Subcutaneous abdominal adipose tissue (tissue), 5 donors: ENCODE measurements around the gene QKI.

Source experiments
- H3K27ac ChIP-seq: one replicate; pipeline ENCODE4 v1.7.0; 2013; ENCODE audit warnings: low read depth, mild to moderate bottlenecking, inconsistent platforms, low read length, moderate library complexity
- H3K27me3 ChIP-seq, 5 donors: one replicate each; pipeline ENCODE4 v1.7.0; 2013; ENCODE audit warnings: low read length in 5 of 5, inconsistent platforms in 1 of 5; ENCODE audit not compliant: control insufficient read depth in 5 of 5, insufficient read depth in 4 of 5
- H3K36me3 ChIP-seq, 5 donors: one replicate each; pipeline ENCODE4 v1.7.0; 2013; ENCODE audit warnings: low read length in 5 of 5; ENCODE audit not compliant: control insufficient read depth in 5 of 5, insufficient read depth in 5 of 5
- H3K4me1 ChIP-seq, 5 donors: one replicate each; pipeline ENCODE4 v1.7.0; 2013; ENCODE audit warnings: low read length in 5 of 5, mild to moderate bottlenecking in 3 of 5, moderate library complexity in 1 of 5; ENCODE audit not compliant: control insufficient read depth in 5 of 5, insufficient read depth in 5 of 5
- H3K4me3 ChIP-seq, 5 donors: one replicate each; pipeline ENCODE4 v1.7.0; 2013; ENCODE audit warnings: low read length in 5 of 5, low read depth in 1 of 5
- H3K9ac ChIP-seq, 5 donors: one replicate each; pipeline ENCODE4 v1.7.0; 2013; ENCODE audit warnings: low read length in 5 of 5, mild to moderate bottlenecking in 4 of 5, moderate library complexity in 3 of 5
- H3K9me3 ChIP-seq, 5 donors: one replicate each; pipeline ENCODE4 v1.7.0; 2013; ENCODE audit warnings: low read length in 5 of 5; ENCODE audit not compliant: control insufficient read depth in 5 of 5
- donor health status: healthy.
- donor health status: healthy.
- donor health status: healthy.
- donor health status: healthy.
- donor health status: healthy.

QKI gene

DNA sequence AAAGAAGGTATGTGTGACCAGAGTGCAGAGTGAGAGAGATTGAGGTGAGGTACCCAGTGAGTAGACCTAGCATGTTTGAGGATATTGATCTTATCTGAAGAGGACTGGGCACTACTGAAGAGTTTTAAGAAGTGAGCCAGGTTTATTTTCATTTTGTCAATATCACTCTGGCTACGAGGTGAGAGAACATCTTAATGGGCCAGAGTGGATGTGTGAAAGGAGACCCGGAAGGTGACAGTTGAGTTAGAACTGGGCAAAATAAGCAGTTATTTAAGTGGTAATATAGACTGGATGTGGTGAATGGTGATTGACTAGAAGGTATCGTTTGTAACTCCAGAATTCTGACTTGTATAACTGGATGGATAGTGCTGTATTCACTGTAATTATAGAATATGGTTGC, 134.1 kb downstream of the QKI start:
- H3K4me3 ChIP-seq: no peak overlapping the region
- H3K4me1 ChIP-seq: peaks cover 0 to 2% (median 0%) of the 10 kb centered on the region in 5 donors

DNA sequence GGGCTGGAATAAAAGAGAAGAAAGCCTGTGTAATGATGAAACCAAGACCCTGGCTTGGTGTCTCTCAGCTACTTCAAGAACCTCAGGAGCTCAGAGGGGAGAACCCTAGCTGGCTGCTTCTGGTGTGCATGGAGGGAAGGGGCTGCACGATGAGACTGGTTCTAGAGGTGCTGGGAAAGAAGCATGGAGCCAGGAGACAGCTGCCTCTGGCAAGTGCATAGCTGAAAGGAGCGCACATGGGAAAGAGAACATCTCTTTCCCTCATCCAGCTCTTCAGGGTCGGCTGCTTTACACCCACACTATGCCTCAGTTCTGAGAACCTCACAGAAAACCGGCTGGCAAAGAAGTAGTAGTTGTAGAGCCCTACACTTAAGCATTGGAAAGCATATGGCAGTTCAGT, 139.5 kb downstream of the QKI start:
- Histone ChIP-seq H3K9ac (peak overlapping the region in 1 of 5 donors; percentile 32), H3K36me3 (peaks cover 6 to 18% (median 11%) of the 10 kb centered on the region in 5 donors), H3K27me3 (no peaks in the 10 kb centered on the region), H3K4me1 (peaks cover 0 to 12% (median 3%) of the 10 kb centered on the region in 5 donors), H3K4me3 (no peak overlapping the region), H3K27ac (peak overlapping the region; percentile 9), H3K9me3 (no peaks in the 10 kb centered on the region)

More for the DNA sequence above, 134.1 kb downstream of the QKI start:
- no peak overlapping the region for H3K27ac ChIP-seq
- peaks cover 0 to 6% (median 5%) of the 10 kb centered on the region in 5 donors for H3K36me3 ChIP-seq
- H3K9ac ChIP-seq: peak overlapping the region in 1 of 5 donors; percentile 29
- H3K9me3 ChIP-seq: no peaks in the 10 kb centered on the region
- H3K27me3 ChIP-seq: no peaks in the 10 kb centered on the region

DNA sequence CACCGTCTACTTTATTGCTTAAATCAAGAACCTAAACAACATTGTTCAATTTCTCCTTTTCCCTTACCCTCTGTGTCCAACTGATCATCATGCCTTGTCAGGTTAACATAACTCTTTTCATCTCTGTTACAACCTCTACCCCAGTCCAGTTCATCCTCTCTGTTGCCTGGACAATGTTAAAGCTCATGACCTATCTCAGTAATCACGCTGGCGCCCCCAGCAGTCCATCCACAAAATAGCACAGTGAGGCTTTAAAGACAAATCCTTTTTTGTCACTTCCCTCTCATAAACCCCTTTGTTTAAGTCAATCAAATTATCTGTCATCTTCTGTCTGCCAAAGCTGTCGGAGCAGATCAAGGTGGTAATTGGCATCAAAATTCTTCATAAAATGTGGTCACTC, 140.1 kb downstream of the QKI start:
- peaks cover 6 to 18% (median 11%) of the 10 kb centered on the region in 5 donors for H3K36me3 ChIP-seq
- H3K9ac ChIP-seq: no peak overlapping the region
- H3K9me3 ChIP-seq: no peaks in the 10 kb centered on the region
- H3K27me3 ChIP-seq: no peaks in the 10 kb centered on the region
- H3K4me3 ChIP-seq: no peak overlapping the region
- peaks cover 0 to 12% (median 4%) of the 10 kb centered on the region in 5 donors for H3K4me1 ChIP-seq
- peak overlapping the region; percentile 9 for H3K27ac ChIP-seq

DNA sequence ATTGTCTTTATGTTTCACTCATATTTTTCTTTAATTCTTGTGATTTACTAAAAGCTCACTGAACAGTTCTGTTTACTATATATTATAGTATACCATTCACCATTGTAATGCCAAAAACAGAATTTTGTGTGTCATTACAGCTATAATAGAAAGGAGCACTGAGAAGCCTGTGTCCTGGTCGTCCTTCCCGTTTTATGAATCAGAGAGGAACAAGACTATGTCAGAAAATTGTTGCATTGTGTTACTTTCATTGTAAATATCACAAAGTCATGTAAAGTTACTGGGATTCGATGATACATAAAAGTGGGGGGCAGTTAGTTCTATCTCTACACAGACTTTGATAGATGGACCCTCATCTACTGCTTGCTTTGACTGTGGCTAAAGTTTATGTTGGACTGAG, 145.1 kb downstream of the QKI start:
- Histone ChIP-seq H3K36me3 (peaks cover 21 to 27% (median 24%) of the 10 kb centered on the region in 5 donors), H3K4me3 (no peak overlapping the region), H3K9me3 (no peaks in the 10 kb centered on the region), H3K9ac (no peak overlapping the region), H3K4me1 (peaks cover 0 to 12% (median 4%) of the 10 kb centered on the region in 5 donors), H3K27me3 (no peaks in the 10 kb centered on the region), H3K27ac (no peak overlapping the region)

DNA sequence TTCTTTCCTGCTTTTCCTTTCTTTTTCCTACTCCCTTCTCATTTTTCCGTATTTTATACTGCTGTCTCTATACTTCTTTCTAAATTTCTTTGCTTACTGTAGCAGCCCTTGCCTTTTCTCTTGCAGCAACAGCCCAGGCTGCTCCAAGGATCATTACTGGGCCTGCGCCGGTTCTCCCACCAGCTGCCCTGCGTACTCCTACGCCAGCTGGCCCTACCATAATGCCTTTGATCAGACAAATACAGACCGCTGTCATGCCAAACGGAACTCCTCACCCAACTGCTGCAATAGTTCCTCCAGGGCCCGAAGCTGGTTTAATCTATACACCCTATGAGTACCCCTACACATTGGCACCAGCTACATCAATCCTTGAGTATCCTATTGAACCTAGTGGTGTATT, 148.8 kb downstream of the QKI start:
- H3K4me1 ChIP-seq: peaks cover 0 to 4% (median 0%) of the 10 kb centered on the region in 5 donors
- no peak overlapping the region for H3K4me3 ChIP-seq
- no peak overlapping the region for H3K27ac ChIP-seq
- no peaks in the 10 kb centered on the region for H3K27me3 ChIP-seq
- no peak overlapping the region for H3K9ac ChIP-seq
- H3K36me3 ChIP-seq: peaks cover 37 to 50% (median 43%) of the 10 kb centered on the region in 5 donors
- H3K9me3 ChIP-seq: no peaks in the 10 kb centered on the region

DNA sequence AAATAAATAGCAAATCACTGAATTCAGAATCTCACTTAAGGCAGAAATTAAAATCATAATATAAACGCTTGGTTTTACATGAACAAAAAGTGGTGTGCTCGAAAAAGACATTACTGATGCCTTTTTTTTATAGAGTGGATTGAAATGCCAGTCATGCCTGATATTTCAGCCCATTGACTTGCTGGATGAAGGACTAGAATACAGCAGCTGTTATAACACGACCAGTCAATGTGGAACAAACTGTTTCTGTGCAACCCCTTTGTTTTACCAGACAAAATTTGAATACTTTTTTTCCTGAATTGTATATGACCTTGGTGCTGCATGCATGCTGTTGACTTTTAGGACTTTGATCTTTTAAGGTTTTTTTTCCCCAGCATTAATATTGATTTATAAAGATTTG, 150.0 kb downstream of the QKI start:
- peaks cover 34 to 46% (median 43%) of the 10 kb centered on the region in 5 donors for H3K36me3 ChIP-seq
- H3K4me1 ChIP-seq: no peaks in the 10 kb centered on the region
- H3K27ac ChIP-seq: no peak overlapping the region

DNA sequence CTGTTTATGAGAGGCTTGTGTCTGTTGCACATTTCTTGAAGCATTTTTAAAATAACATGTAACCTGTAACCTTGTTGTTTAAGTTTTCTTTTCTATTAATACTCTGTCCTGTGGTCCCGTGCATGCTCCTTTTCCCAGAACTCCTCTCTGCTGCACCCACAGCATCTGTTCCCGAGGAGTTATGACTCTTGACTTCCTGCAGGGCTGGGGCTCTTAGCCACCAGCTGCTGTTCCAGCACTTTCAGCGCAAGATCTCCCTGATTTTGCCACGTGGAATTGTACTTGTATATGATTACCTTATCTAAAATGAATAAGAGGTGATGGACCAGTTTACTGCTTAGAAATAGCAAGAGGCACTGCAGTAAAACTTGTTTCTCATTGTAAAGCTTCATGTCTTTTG, 150.6 kb downstream of the QKI start:
- no peaks in the 10 kb centered on the region for H3K9me3 ChIP-seq
- H3K27me3 ChIP-seq: no peaks in the 10 kb centered on the region
- H3K27ac ChIP-seq: no peak overlapping the region
- H3K4me3 ChIP-seq: no peak overlapping the region
- H3K4me1 ChIP-seq: no peaks in the 10 kb centered on the region
- H3K9ac ChIP-seq: no peak overlapping the region
- peaks cover 34 to 44% (median 41%) of the 10 kb centered on the region in 5 donors for H3K36me3 ChIP-seq

More for the DNA sequence above, 150.0 kb downstream of the QKI start:
- Histone ChIP-seq H3K27me3 (no peaks in the 10 kb centered on the region), H3K9ac (no peak overlapping the region), H3K4me3 (no peak overlapping the region), H3K9me3 (no peaks in the 10 kb centered on the region)

DNA sequence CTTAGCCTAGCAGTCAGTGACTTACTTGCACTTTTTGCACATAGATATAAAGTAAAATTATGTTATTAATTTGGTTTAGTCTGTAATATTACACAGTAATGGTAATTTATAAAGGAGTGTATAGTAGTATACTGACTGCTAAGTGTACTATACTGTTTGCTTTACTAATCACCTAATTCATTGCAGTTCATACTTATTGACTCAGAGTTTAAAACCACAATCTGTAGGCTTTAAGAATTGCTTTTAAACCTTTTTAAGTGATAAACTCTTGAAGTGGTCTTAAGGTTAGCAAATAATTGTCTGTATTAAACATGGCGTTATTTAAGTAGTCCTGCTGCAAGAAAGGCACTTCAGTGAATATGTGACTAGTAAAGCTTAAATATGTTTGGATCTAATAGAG, 151.5 kb downstream of the QKI start:
- no peaks in the 10 kb centered on the region for H3K4me1 ChIP-seq
- H3K27ac ChIP-seq: no peak overlapping the region
- H3K4me3 ChIP-seq: no peak overlapping the region
- H3K36me3 ChIP-seq: peaks cover 40 to 50% (median 45%) of the 10 kb centered on the region in 5 donors
- no peak overlapping the region for H3K9ac ChIP-seq
- H3K27me3 ChIP-seq: no peaks in the 10 kb centered on the region
- H3K9me3 ChIP-seq: no peaks in the 10 kb centered on the region

DNA sequence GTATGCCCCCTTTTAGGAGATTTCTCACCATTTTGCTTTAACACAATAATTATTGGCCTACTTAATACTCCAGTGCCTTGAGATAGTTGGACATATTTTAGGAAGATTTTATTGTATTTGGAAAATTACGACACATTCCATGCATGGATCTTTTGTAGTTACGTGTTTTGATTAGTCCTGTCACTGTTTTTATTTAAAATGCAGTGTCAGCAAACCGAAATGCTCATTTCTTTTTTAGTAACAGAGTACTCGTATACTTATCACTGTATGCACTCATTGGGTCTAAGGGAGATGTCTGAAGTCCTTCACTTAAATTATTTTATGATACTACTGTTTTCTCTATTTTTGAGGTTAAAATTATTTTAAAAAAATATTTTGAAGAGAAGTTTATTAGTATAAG, 153.8 kb downstream of the QKI start:
- Histone ChIP-seq H3K27me3 (no peaks in the 10 kb centered on the region), H3K9ac (no peak overlapping the region), H3K9me3 (no peaks in the 10 kb centered on the region), H3K36me3 (peaks cover 31 to 51% (median 48%) of the 10 kb centered on the region in 5 donors), H3K4me1 (no peaks in the 10 kb centered on the region), H3K4me3 (no peak overlapping the region), H3K27ac (no peak overlapping the region)

DNA sequence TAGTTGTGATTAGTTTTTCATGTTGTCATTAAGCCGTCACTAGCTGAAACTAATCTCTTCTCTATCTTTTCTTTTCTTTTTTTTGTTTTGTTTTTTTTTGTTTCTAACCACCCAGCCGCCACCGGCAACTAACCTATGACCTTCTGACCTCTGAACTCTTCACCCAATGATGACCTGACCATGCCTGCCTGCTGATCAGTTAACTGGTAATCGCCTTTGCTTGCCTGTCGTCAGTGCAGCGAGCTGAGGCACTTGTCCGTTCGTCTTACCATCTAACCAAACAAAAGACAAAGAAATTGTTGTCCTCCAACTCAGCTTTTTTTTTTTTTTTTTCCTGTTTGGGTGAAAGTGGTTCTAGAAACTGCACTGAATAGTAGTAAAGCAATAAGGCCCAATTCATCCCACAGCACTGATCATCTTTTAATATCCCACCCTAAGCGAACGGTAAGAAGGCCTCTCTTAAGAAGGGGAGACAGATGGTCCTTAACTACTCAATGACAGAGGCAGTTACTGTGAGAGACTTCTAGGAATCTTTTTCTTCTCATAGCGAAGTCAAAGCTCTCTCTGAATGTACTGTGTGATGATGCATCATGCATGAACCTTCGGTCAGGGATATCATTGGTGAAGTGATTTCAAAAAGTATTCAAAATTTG, 156.2 kb downstream of the QKI start:
- Histone ChIP-seq H3K4me1 (no peaks in the 10 kb centered on the region), H3K27me3 (no peaks in the 10 kb centered on the region), H3K9ac (no peak overlapping the region), H3K36me3 (peaks cover 22 to 41% (median 39%) of the 10 kb centered on the region in 5 donors), H3K4me3 (no peak overlapping the region), H3K27ac (no peak overlapping the region), H3K9me3 (no peaks in the 10 kb centered on the region)
